Osteoblast (primary cell): ENCODE data around the gene NUDT13. TPM values are rescaled to one million over a fixed set of nuclear protein-coding genes. Genes with fewer than 3 reads are reported as not detected.

Source experiments
- DNase-seq: peaks from one replicate; pipeline ENCODE4 v3.0.0; 2011; ENCODE audit warnings: low spot score, mixed read lengths; ENCODE audit not compliant: insufficient read length; ENCODE audit errors: missing footprints
- H2AFZ ChIP-seq: 2 replicates; pipeline ENCODE4 v1.6.0; 2011; ENCODE audit warnings: mild to moderate bottlenecking, low read length
- H3K27ac ChIP-seq: 2 replicates; pipeline ENCODE4 v1.5.1; 2011; ENCODE audit warnings: mild to moderate bottlenecking, low read depth, low read length, moderate library complexity
- H3K27me3 ChIP-seq: 2 replicates; pipeline ENCODE4 v1.6.0; 2012; ENCODE audit warnings: mild to moderate bottlenecking, control low read depth, inconsistent platforms, low read length, moderate library complexity; ENCODE audit not compliant: insufficient read depth
- H3K36me3 ChIP-seq: 2 replicates; pipeline ENCODE4 v1.5.1; 2011; ENCODE audit warnings: mild to moderate bottlenecking, low read length, control low read depth, moderate library complexity; ENCODE audit not compliant: insufficient read depth
- H3K4me1 ChIP-seq: 2 replicates; pipeline ENCODE4 v1.5.1; 2011; ENCODE audit warnings: mild to moderate bottlenecking, low read length, control low read depth, moderate library complexity; ENCODE audit not compliant: insufficient read depth
- H3K4me2 ChIP-seq: 2 replicates; pipeline ENCODE4 v1.6.0; 2011; ENCODE audit warnings: mild to moderate bottlenecking, low read length; ENCODE audit not compliant: insufficient read depth
- H3K4me3 ChIP-seq: fragments of 200-600 bp; sonication (generic); 3 replicates; pipeline ENCODE4 v1.5.1; 2012; ENCODE audit warnings: mild to moderate bottlenecking, low read length, inconsistent platforms; ENCODE audit not compliant: insufficient read depth
- H3K79me2 ChIP-seq: 2 replicates; pipeline ENCODE4 v1.6.0; 2012; ENCODE audit warnings: mild to moderate bottlenecking, low read length, control low read depth, inconsistent platforms; ENCODE audit not compliant: insufficient read depth
- H3K9me3 ChIP-seq: 2 replicates; pipeline ENCODE4 v1.5.1; 2011; ENCODE audit warnings: low read depth, low read length, control low read depth
- H4K20me1 ChIP-seq: 2 replicates; pipeline ENCODE4 v1.6.0; 2012; ENCODE audit warnings: mild to moderate bottlenecking, low read length, control low read depth; ENCODE audit not compliant: insufficient read depth
- total RNA-seq: library from RNA; depleted of rRNA; stranded (reverse); fragments of >200 nt; gene quantifications from 2 replicates; pipeline ENCODE4 v1.2.3, GENCODE V29; 2012
- TF ChIP-seq, protein P1 (sequence below): IDR thresholded peaks from 2 replicates; pipeline ENCODE4 v1.5.1; 2011; ENCODE audit warnings: mild to moderate bottlenecking, low read depth, low read length, moderate library complexity; ENCODE audit errors: extremely low read depth

Gene NUDT13
- total RNA-seq, 1 donor: 1.8 TPM

DNA sequence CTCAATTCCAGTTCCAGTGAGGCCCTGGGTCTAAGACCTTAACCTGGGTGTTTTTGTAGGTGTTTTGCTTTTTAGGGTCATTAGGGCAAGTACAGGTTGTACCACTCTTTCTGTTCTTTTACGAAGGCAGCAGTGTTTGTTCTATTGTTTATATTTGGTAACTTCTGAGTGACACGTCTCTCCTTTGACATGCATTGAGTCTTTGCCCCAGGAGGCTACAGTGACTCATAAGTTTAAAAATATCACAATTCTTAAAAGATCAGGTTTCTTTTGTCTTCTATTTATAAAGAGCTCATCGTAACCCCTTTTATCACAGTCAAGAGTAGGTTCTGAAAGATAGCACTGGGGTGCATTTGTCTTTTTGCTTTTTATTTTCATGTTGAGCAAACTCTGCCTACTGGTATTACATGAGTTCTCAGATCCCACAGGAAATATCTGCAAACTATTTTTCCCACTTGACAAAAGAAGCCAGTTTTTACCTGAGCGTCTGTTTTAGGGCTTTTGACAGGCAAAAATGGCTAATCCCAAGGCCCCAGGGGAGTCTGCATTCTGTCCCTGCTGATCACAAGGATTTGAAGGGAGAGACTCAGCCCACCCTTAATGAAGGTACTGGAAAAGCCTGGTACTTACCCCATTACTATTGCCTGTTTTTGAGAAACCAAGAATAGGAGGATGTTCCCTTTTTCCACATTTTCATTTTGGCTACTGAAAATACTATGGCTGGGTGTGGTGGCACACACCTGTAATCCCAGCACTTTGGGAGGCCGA is 7.9 kb downstream of the NUDT13 start:
- no peak overlapping the region for H2AFZ ChIP-seq
- H3K4me3 ChIP-seq: peak overlapping the region; percentile 49
- H4K20me1 ChIP-seq: no peaks in the 10 kb centered on the region
- H3K4me2 ChIP-seq: peak overlapping the region; percentile 68
- peak overlapping the region; percentile 52 for H3K27ac ChIP-seq
- peaks cover 20% of the 10 kb centered on the region for H3K4me1 ChIP-seq
- H3K27me3 ChIP-seq: no peaks in the 10 kb centered on the region
- H3K36me3 ChIP-seq: peaks cover 4% of the 10 kb centered on the region
- no peaks in the 10 kb centered on the region for H3K9me3 ChIP-seq
- H3K79me2 ChIP-seq: no peaks in the 10 kb centered on the region
- TF ChIP-seq, protein P1, sequence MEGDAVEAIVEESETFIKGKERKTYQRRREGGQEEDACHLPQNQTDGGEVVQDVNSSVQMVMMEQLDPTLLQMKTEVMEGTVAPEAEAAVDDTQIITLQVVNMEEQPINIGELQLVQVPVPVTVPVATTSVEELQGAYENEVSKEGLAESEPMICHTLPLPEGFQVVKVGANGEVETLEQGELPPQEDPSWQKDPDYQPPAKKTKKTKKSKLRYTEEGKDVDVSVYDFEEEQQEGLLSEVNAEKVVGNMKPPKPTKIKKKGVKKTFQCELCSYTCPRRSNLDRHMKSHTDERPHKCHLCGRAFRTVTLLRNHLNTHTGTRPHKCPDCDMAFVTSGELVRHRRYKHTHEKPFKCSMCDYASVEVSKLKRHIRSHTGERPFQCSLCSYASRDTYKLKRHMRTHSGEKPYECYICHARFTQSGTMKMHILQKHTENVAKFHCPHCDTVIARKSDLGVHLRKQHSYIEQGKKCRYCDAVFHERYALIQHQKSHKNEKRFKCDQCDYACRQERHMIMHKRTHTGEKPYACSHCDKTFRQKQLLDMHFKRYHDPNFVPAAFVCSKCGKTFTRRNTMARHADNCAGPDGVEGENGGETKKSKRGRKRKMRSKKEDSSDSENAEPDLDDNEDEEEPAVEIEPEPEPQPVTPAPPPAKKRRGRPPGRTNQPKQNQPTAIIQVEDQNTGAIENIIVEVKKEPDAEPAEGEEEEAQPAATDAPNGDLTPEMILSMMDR: no peak
- no peak for DNase-seq

DNA sequence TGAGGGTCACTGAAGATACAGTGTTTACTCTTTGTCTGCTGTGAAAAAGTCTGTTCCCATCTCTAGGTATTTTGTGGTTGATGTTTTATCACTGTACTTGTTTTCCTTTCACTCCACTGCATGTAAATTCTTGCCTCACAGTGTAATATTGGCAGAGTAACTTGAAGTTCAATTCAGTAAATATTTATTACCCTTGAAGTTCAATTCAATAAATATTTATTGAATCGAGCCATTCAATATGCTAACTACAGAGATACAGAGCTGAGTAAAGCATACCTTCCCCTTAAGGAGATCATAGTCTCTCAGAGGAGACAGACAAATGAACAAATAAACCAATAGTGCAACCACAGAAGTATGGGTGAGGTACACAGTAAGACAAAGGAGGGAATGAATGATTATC is 9.2 kb downstream of the NUDT13 start:
- no peaks in the 10 kb centered on the region for H4K20me1 ChIP-seq
- no peak overlapping the region for H3K4me3 ChIP-seq
- H3K79me2 ChIP-seq: no peaks in the 10 kb centered on the region
- TF ChIP-seq, protein P1: no peak
- peaks cover 10% of the 10 kb centered on the region for H3K4me1 ChIP-seq
- peaks cover 7% of the 10 kb centered on the region for H3K36me3 ChIP-seq
- no peak overlapping the region for H2AFZ ChIP-seq
- H3K27me3 ChIP-seq: no peaks in the 10 kb centered on the region
- no peak overlapping the region for H3K4me2 ChIP-seq
- no peak overlapping the region for H3K27ac ChIP-seq
- no peaks in the 10 kb centered on the region for H3K9me3 ChIP-seq
- DNase-seq: no peak

DNA sequence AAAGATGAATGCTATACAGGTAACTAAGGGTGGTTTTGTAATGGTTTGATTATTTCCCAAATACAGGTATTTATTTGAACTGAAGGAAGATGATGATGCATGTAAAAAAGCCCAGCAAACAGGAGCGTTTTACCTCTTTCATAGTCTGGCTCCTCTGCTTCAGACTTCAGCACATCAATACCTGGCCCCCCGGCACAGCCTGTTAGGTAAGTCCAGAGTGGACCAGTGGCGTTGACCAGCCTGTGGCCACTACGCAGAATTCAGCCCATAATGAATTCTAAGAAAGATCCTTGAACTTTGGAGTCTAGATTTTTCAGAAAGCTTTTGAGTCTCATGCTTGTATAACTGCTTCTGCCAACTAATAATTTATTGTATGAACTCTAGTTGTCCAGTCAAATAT is 9.7 kb downstream of the NUDT13 start:
- DNase-seq: no peak
- TF ChIP-seq, protein P1: no peak
- Histone ChIP-seq H3K9me3 (no peaks in the 10 kb centered on the region), H3K27ac (no peak overlapping the region), H3K4me3 (no peak overlapping the region), H3K36me3 (peaks cover 9% of the 10 kb centered on the region), H2AFZ (no peak overlapping the region), H3K4me2 (no peak overlapping the region), H3K4me1 (peaks cover 10% of the 10 kb centered on the region), H4K20me1 (no peaks in the 10 kb centered on the region), H3K27me3 (no peaks in the 10 kb centered on the region), H3K79me2 (no peaks in the 10 kb centered on the region)

DNA sequence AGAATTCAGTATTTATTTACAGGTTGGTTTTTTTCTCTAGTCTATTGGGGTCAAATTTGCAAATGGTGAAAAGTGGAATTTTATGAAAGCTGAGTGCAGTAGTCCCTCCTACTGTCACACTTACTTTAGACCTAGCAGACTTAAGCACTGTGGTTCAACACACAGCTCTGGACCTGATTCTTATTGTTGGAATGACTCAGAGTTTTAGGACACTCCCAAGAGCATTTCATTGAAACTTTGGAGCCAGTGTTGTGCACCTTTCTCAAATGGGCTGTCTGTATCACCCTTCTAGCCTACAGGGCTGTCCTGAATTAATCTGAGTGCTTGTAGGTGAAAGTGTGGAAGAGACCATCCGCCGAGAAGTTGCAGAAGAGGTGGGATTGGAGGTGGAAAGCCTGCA is 16.1 kb downstream of the NUDT13 start:
- no peak overlapping the region for H3K27ac ChIP-seq
- peak; percentile 31 for DNase-seq
- no peak overlapping the region for H2AFZ ChIP-seq
- H3K9me3 ChIP-seq: no peaks in the 10 kb centered on the region
- no peak overlapping the region for H3K4me3 ChIP-seq
- no peak overlapping the region for H3K4me2 ChIP-seq
- no peaks in the 10 kb centered on the region for H3K27me3 ChIP-seq
- TF ChIP-seq, protein P1: no peak
- H4K20me1 ChIP-seq: no peaks in the 10 kb centered on the region
- no peaks in the 10 kb centered on the region for H3K4me1 ChIP-seq
- no peaks in the 10 kb centered on the region for H3K79me2 ChIP-seq
- peaks cover 43% of the 10 kb centered on the region for H3K36me3 ChIP-seq
